Pons (tissue), 1 donor: Measurements from ENCODE around the gene ARID3C.

Experiments
- DNase-seq: peaks from one replicate; pipeline ENCODE4 v3.0.0-alpha.2; 2016; ENCODE audit warnings: low spot score

ARID3C gene

DNA sequence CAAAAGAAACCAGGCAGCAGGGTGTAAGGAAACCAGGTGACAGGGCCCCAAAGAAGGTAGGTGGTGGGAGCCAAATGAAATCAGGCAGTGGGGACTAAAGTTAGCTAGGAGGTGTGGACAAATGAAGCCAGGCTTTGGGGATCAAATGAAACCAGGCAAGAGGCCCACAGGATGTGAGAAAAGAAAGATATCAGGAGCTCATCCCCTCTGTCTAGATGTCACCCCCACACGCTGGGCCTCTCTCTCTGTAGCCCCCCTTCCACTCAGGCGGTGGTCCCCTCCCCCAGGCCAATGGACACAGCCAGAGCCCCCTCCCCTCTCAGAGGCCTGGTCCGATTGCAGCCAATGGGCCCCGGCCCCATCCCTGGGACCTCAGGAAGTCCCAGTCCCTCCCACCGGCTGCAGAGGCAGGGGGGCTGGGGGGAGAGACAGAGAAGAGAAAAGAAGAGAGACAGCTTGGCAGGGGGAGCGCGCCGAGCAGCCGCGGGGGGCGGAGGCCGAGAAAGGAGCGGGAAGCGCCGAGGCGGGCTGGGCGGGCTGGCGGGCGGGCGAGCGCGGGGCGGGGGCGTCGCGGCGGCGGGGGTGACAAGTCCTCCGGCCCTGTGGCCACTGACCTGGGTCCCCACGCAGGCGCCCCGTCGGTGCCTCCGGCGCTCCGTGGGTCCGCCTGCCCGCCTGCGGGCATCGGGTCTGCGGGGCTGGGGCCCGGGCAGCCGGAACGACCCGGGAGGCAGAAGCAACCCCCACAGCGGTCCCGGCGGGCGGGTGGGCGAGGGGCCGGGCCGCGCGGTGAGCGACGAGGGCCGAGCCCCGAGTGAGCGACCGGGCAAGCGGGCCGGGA is 51.2 kb downstream of the ARID3C start:
- DNase-seq, result no peak

DNA sequence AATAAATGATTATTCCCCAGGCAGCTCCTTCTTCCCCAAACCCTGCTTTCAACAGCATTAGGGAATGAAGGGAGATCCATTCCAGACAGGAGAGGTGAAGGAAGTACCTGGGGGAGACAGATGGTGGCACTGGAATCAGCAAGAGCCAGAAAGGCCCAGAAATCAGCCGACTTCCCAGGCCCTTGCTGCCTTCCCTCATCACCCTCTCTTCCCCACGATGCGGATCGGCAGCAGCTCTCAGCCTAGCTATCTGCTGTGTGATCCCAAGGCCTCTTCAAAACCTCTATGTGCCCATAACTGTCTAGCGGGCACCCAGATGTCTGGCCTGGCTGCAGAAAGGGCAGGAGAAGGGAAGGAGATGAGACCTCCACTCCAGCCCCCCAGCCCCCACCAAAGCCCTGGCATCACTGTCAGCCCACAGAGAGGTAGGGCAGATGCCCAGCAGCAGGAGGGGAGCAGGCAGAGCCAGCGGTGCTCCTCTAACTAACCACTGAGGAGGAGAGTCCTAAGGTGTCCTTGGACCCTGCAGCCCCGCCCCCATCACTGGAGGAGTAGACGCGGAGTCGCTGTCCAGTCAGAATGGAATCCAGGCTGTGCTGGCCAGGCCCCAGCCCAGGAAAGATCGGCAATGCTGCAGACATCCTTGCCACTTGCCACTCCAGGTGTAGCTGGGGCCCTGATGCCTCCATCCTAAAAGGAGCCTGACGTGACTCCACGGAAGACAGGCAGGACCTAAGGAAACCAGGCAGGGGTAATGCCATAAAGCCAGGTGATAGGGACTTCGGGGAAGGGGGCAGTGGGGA is 52.1 kb downstream of the ARID3C start:
- DNase-seq, result no peak

DNA sequence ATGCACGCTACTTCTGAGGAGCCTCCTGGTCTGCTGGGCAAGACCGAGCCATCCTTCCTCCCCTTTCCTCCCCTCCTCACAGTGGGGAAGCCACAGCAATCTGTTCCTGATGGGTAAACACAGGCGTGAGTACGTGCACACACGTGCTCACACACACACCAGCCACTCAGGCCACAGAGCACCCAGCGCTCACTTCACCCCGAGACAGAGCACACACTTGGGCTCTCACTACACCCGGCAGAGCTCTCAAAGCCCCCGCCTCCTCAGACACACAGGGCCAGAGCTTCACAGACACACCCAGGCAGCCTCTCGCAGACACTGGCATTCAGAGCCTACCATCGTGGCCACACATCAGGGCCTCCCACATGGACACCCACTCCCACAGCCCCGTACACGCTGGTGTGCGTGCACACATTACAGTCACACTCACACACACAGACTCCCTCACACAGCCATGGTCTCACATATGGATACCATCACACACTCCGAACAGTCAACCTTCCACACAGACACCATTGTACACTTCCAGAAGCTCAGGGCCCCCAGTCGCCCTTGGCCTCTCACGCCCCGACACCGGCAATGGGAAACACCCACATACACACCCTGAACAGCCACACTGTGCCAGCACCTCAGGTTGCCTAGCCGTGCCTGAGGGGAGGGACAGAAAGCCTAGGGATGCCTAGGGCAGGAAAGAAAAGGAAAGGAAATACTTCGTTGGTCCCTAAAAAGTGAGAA is 52.8 kb downstream of the ARID3C start:
- DNase-seq, result no peak

DNA sequence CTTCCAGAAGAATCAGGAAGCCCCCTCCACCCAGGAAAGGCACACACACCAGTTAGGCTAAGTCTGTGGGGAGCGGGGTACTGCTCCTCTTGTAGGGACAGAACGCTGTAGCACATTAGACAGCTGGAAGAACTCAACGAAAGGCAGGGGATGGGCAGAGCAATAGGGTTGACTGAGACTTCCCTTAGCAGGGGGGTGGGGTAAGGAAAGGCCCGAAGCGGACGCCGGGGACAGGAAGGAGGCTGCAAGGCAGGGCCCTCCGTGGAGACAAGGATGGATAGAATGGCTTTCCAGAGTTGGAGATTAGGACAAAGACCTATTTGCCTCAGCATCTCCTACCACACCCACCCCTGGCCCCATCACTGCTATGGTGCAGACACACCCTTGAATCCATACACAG is 53.6 kb downstream of the ARID3C start:
- no peak for DNase-seq

DNA sequence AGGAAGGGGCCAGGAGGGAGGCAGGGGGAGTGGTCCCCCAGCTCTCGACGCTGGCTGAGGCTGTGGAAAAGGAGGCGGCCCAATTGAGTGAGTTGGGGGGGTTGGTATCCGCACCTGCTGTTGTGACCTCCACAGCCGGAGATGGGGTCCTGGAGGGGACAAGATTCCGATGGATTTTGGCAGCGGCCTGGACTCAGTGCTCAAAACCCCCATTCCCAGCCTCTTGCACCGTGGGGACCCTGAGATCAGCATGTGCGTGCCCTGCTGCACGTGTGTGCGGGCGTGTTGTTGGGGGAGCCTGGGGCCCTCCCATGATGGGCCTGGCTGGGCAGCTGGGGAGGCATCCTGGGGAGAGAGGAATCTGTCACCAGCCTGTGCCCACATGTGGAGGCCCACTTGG is 54.3 kb downstream of the ARID3C start:
- DNase-seq, result no peak

DNA sequence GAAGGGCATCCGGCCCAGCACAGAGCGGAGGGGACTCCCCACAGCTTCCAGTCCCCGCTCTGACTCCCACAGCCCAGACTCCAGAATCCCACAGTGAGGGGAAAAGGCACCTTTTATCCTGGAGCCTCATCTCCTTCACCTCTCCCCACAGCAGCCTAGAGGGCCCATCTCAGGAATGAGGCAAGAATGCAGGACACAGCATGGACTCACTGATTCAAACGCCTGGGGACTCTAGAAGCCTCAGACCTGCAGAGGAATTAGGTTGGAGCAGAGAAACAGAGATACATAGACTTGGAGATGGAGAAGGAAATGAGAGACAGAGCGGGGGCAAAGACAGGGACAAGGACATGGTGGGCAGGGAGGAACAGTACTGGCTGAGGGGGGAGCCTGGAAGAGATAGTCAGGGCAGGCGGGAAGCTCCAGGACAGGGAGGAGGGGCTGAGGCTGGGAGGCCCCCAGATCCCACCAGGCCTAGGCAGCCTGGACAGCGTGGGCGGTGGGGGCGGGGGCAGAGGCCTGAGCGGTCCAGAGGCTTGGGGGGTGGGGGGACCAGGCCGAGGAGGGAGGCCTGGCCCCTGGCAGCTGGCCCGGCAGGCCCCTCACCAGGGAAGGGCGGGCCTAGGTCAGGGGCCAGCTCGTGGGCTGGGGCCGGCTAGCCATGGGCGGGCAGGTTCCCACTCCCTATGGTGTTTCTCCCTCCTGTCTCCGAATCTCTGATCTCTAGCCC is 55.1 kb downstream of the ARID3C start:
- no peak for DNase-seq

DNA sequence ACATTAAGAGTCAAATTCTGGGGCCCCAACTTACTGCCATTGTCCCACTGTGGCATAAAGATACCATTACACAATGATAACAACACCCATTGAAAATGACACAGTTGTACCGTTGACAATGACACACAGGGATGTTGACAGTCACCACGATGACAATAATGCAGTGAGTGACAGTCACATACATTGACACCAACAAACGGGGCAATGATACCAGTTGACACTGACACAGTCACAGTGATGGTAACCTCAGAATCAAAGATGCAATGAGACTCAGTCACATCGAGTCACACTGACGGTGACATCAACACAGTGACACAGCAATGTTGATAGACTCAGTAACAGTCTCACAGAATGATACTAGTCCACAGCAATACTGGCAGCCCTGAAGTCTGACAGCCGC is 56.2 kb downstream of the ARID3C start:
- DNase-seq, result no peak

DNA sequence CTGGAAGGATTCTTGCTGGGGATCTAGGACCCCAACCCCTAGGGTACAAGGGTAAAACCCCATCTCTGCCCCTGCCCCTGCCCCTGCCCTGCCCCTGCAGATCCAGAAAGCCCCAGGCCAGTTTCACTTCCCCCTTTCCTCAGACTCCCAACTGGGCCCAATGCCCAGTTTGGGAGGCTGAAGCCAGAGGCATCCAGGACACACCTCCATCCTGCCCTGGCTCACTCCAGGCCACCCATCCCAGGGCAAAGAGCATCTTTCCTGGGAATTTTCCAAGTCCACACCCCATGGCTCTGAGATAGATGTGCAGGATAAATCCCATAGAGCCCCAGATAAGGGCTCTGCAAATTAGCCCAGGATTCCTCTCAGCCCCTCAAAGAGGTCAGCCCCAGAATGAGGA is 56.8 kb downstream of the ARID3C start:
- DNase-seq, result no peak

DNA sequence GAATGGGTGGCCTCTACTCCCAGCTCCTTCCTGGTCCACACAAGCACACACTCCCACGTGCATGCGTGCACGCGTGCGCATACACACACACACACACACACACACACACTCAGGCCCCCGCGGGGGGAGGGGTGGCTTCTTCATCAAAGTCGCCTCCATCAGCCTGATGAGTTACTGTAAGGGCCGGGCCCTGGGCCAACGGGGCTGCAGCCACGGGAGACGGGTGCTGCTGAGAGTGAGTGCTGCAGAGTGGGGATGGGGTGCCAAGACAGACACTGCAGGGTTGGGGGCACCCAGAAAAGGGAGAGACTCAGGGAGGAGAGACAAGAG is 57.4 kb downstream of the ARID3C start:
- DNase-seq, result no peak
